ENCODE data around the gene NR1H2.

Gene NR1H2

DNA sequence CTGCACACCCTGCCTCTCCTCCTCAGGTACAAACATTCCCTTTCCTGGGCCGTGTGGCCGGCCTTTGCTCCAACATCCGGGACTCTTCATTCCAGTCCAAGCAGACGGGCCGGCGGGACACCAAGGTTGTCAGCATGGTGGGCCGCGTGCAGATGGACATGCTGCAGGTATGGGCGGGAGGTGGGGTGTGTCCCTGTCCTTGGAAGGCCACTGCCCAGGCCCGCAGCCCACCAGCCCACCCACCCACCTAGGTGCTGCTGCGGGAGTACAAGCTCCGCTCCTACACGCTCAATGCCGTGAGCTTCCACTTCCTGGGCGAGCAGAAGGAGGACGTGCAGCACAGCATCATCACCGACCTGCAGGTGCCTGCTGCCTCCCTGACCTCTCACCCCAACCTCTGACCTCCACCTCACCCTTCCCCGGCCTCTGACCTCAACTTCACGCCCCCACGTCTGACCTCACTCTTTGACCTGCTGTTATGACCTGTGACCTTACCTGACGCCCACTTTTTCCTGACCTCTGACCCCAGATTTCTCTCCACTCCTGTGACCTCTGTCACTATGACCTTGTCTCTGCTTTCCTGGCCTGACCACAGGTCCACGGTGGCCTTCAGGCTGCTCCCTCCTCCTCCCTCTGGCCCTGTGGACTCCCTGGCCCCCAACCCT lies 30.0 kb downstream of the NR1H2 start:
- DNase-seq, result no peak

DNA sequence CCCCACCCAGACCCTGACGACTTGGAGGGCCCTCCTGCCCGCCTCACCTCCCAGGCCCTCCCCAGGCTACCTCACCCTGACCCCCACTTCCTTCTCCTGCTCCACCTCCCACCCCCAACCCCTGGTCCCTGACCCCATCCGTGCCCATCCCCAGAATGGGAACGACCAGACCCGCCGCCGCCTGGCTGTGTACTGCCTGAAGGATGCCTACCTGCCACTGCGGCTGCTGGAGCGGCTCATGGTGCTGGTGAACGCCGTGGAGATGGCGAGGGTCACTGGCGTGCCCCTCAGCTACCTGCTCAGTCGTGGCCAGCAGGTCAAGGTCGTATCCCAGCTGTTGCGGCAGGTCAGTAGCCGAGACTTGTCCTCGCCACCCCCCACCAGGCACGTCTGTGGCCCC lies 30.6 kb downstream of the NR1H2 start:
- no peak for DNase-seq

DNA sequence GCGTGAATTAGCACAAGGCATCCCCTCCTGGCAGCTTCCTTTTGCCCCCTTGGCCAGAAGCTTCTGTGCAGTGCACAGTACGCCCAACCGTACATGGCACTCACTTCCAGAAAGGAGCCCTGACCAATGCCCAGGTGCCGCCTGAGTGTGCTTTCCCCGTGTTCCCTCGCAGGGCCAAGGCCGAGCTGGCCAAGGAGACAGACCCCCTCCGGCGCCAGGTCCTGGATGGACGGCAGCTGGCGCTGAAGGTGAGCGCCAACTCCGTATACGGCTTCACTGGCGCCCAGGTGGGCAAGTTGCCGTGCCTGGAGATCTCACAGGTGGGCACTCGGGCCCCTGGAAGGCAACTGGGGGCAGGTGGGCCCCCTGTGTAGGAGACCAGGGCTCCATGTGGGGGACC lies 33.1 kb downstream of the NR1H2 start:
- DNase-seq, result no peak

DNA sequence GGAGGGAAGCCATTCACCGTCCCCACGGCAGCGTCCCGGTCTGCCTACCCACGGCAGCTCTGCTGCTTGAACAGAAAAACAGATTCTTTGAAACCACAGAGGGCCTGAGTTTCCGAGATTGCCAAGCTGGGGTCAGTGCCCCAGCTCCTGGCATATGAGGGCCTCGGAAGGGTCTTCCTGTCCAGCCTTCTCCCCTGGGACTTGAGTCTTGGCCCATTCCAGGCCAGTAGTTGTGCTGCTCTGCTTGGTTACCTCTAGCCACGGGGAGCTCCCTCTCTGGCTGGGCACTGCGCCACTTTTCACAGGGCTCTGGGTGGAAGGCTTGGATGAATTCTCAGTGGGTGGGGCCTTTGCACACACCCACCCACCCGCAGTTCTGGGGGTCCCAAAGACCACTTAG lies 33.9 kb downstream of the NR1H2 start:
- DNase-seq, result no peak

DNA sequence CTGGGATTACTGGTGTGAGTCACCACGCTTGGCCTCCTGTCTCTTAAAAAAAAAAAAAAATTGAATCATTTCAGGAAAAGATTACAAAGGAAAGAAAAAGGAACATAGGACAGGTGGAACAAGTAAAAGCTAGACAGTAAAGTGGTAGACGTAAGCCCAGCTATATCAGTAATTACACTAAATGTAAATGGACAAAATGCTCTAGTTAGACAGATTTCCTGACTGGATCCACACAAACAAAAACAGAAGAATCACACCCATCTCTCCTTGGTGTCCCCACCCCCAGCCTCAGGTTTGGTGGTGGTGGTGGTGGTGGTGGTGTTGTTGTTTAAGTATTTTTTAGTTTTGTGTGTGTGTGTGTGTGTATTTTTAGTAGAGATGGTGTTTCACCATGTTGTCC lies 36.2 kb downstream of the NR1H2 start:
- DNase-seq, result no peak

DNA sequence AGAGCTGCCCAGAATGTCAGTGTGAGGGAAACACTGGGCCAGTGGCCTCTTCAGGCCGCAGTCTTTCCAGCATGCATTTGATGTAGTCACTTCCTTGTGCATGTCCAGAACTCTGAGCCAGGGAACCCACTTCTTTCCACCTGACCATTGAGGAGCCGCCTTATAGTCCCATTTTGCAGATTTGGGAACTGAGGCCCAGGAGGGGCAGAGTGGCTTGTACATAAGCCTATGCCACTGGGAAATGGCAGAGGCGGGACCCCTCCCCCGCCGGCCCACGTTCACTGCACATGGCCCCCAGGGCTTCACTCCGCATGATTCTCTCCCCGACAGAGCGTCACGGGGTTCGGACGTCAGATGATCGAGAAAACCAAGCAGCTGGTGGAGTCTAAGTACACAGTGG lies 36.8 kb downstream of the NR1H2 start:
- no peak for DNase-seq

DNA sequence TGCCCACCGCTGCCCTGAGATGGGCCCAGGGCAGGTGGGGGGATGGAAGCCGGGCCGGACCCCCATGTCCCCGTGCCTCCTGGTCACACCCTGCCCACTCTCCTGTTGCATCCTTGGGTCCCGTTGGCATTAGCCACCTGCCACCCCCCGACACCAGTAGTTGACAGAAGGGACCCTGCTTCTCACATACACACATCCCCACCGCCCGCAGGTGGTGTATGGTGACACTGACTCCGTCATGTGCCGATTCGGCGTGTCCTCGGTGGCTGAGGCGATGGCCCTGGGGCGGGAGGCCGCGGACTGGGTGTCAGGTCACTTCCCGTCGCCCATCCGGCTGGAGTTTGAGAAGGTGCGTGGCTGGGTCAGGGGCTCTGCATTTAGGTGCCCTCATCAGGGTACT lies 37.3 kb downstream of the NR1H2 start:
- DNase-seq, result no peak

DNA sequence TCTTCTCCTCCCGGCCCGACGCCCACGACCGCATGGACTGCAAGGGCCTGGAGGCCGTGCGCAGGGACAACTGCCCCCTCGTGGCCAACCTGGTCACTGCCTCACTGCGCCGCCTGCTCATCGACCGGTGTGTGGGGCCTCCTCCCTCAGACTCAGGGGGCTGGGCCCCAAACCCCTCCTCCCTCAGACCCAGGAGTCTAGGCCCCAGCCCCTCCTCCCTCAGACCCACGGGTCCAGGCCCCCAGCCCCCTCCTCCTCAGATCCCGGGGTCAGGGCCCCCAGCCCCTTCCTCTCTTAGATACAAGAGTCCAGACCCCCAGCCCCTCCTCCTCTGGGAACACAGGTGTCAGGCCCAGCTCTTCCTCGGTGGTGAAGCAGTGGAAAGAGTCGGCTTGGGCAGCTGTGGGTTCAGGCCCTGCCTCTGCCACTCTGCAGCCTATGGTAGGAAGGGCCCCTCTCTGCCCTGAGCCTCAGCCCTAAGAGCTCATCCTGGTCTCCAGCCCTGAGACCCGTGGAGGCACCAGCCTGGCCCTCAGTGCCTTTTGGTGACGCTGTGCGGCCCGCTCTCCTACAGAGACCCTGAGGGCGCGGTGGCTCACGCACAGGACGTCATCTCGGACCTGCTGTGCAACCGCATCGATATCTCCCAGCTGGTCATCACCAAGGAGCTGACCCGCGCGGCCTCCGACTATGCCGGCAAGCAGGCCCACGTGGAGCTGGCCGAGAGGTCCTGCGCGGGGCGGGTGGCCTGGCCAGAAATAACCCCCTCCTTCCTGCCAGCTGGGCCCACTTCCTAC lies 38.8 kb downstream of the NR1H2 start:
- DNase-seq, result peak; percentile 80

DNA sequence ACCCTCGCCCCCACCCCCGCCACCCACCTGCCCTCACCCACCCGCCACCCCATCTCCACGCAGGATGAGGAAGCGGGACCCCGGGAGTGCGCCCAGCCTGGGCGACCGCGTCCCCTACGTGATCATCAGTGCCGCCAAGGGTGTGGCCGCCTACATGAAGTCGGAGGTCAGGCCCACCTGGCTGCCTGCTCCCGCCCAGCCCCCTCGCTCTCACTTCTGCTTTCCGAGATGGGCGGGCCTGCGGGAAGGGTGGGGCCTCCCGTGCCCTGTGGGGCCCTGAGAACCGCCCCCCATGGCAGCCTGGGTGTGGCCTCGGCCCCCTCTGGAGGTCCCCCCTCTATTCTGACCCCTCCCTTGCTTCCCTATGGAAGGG lies 39.4 kb downstream of the NR1H2 start:
- DNase-seq, result no peak

DNA sequence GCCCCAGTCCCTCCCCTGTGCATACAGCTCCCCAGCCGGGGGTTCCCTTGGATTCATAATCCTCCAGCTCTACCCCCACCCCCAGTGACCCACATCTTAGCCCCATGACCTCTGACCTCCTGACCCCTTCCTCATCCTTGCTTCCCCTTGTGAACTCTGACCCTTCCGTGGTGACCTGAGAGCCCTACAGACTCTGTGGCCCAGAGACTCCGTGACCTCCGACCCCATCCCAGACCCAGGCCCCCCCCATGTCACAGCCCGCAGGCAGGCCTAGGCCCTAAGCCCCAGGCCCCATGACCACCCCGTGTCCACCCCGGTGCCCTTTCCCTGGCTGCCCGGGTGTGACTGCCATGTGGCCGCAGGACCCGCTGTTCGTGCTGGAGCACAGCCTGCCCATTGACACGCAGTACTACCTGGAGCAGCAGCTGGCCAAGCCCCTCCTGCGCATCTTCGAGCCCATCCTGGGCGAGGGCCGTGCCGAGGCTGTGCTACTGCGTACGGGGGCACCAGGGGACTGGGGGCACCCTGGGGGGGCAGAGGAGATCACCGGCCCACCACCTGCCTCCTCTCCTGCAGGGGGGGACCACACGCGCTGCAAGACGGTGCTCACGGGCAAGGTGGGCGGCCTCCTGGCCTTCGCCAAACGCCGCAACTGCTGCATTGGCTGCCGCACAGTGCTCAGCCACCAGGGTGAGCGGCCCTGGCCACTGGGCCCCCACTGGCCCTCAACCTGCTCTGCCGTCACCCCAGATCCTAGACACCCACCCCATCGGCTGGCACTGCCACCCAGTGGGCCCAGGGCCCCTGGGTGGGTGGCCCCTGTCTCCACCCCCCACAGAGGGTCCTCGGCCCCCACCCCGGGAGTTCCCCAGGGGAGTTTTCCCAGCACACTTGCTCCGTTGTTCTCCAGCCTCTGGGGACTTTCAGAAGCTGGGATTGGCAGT lies 40.0 kb downstream of the NR1H2 start:
- no peak for DNase-seq

DNA sequence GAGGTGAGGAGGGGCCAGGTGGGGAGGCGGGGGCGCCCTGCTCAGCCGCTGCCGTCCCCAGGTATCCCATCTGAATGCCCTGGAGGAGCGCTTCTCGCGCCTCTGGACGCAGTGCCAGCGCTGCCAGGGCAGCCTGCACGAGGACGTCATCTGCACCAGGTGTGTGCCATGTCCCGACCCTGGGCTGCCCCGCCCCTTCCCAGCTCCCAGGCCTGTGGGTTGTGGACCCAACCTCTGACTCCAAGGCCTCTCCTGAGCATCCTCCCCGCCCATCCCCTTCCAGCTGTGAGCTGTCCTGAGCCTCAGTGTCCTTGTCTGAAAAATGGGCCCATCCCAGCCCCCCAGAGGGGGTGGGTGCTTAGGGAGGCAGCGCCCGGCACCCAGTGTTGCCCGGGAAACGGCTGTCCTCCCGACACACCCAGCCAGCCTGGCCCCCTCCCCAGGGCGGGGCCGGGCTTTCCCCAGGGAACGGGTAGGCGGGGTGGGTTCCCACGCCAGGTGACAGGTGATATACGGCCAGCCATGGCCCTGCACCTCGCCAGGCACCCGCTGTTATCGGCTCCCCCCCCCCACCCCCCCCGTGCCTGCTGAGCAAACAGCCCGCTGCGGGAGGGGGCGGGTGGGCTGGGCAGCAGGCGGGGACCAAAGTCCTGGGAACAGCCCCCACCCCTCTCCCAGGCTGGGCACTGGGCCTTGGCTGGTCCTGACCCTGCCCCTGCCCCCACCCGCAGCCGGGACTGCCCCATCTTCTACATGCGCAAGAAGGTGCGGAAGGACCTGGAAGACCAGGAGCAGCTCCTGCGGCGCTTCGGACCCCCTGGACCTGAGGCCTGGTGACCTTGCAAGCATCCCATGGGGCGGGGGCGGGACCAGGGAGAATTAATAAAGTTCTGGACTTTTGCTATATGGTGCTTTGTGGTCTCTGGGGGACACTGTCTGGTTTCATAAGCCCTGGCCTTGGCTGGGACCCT lies 41.1 kb downstream of the NR1H2 start:
- no peak for DNase-seq

DNA sequence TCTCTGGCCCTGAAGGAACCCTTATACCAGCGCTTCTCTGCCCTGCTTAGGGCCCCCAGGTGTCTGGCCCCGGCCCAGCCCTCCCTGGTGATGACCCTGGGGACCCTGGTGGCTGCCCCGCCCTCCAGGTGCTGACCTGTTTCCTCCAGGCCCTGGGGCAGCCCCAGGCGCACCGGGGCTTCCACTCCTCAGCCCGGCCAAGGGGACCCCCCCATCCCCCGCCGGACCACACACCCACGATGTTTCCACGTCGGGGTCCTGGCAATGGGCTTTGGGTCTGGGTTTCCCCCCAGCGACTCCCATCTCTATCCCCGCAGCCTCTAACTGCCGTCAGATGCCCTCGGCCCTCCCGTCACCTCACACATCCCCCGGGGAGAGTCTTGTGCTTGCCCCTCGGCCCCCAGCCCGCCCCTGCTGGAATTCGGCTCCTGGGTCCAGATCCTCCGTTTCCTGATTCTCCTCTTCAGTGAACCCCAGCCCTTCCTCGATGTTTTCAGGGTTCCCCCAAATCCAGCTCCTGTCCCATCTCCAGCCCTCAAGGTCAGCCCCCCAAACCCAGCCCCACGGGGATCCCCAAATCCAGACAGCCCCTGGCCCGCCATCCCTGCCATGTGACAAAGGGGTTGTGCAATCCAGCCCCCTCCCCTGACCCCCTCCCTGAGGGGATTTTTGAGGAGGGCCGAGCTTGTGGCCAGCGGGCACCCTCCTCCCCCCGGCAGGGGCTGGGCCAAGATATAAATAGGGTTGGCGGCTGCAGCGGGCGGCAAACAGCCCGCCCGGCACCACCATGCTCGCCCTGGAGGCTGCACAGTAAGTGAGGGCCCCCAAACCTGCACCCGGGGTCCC lies 42.1 kb downstream of the NR1H2 start, which contains the start of gene SPIB:
SPIB (plus strand) TSS at position 763 of the 846 bp plus-strand sequence; CDS start at position 788, 25 bp downstream.
- no peak for DNase-seq

DNA sequence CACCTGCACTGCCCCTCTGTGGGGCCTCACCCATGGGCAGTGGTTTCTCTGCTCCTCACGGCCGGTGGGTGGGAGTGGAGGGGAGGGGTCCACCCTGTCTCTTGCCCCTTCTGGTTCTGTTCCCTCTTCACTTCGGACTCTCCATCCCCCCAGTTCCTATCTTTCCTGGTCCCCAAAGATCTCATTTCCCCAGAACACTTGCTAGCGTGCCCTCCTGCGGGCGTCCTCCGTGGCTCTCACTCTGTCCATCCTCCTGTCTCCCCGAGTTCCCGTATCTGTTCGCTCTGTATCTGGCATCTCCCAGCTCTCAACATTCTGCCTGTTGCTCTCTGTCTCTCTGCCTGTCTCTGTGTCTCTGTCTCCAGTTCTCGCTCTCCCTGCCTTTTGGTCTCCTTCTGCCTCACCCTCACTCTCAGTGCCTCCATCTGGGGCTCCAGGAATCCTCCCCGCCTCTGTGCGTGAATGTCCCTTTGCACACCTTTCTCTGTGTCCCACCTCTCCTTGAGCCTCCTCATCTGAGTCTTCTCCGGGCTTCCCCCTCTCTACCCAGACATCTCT lies 42.8 kb downstream of the NR1H2 start:
- no peak for DNase-seq

DNA sequence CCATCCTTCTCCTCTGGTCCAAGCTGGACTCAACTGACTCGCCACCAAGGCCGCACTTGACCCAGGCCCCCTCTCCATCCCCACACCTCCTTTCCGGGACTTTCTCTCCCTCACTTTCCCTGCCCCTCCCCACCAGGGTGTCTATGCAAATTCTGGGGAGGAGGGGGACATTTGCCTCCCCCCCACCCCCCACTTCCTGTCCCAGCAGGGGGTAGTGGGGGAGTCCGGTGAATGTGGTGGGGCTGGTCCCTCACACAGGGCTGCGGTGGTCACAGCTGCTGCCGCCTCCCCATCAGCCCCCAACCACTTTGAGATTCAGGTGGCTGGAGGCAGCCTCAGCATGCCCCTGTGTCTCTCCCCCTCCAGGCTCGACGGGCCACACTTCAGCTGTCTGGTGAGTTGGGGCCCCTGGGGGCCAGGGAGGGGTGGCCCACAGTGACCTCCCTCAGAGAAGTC lies 43.4 kb downstream of the NR1H2 start:
- no peak for DNase-seq

DNA sequence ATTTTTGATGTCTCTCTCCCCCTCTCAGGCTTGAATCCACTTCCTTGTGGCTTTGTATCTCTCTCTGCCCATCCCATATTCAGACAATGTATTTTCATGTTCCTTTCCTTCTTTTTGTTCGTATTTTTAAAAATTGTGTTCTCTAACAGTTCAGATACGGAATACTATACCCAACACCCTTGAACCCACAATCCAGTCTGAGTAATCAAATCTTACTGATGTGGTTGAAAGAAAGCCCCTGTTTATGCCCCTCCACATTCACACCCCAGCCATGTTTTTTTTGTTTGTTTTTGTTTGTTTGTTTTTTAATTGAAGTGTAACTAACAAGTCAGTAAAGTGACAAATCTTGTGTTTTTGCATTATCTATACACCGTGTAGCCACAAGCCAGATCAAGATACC lies 43.9 kb downstream of the NR1H2 start:
- DNase-seq, result no peak

DNA sequence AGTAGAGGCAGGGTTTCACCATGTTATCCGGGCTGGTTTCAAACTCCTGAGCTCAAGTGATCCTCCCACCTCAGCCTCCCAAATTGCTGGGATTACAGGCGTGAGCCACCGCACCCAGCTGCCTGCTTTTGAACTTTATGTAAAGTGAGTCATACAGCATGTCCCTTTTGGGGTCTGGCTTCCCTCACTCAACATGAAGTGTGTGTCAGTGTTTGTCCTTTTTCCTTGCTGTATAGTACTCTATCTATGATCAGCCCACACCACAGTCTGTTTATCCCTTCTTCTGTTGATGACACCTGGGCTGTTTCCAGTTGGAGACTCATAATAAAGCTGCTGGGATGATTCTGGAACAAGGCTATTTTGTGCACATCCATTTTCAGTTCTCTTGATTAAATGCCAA lies 44.6 kb downstream of the NR1H2 start:
- DNase-seq, result no peak

DNA sequence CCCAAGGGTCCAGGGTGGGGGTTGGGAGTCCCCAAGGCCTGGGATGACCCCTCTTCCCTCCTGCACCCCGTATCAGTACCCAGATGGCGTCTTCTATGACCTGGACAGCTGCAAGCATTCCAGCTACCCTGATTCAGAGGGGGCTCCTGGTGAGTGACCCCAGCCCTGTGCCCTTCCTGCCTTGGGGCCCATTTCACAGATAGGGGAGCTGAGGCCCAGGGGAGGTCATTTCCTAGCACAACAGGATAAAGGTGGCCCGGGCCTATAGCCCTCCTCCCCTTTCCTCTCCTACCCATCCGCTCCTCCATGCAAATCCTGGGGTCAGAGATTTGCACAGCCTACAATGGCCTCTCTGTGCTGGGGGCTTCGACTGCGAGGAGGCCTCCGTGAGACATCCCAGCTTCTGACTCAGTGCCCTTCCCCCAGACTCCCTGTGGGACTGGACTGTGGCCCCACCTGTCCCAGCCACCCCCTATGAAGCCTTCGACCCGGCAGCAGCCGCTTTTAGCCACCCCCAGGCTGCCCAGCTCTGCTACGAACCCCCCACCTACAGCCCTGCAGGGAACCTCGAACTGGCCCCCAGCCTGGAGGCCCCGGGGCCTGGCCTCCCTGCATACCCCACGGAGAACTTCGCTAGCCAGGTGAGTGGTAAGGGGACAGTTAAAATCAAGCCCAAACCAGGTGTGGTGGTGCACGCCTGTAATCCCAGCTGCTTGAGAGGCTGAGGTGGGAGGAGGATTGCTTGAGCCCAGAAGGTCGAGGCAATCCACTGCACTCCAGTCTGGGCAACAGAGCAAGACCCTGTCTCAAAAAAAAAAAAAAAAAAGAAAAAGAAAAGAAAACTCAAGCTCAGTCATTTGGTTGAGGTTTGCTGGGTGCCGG lies 46.4 kb downstream of the NR1H2 start:
- no peak for DNase-seq

DNA sequence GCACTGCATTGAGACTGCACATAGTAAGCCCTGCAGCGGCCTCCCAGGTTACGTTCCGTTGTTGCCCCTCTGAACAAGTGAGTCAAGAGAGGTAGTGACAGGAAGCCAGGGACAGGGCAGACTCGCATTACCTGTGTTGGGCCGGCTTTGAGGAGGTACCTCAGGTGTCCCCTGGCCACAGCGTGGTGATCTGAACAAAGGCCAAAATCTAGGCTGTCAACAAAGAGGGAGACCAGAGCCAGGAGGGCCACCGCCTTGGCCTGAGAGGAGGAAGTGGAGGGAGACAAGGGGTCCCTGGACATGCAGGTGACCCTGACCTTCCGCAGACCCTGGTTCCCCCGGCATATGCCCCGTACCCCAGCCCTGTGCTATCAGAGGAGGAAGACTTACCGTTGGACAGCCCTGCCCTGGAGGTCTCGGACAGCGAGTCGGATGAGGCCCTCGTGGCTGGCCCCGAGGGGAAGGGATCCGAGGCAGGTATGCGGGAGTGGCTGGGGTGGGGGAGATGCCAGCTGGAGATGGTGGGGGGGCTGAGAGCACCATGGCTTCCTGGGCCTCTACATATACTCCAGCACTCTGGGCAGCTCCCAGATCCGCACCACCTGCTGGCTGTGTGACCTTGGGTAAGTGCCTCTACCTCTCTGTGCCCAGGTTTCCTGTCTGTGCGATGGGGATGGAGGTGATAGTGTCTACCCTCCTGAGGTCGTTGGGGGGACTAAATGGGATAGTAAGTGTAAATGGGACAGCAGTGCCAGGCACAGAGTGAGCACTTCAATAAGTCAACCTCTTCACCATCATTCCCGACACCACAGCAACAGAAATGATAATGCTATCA lies 47.2 kb downstream of the NR1H2 start:
- no peak for DNase-seq

DNA sequence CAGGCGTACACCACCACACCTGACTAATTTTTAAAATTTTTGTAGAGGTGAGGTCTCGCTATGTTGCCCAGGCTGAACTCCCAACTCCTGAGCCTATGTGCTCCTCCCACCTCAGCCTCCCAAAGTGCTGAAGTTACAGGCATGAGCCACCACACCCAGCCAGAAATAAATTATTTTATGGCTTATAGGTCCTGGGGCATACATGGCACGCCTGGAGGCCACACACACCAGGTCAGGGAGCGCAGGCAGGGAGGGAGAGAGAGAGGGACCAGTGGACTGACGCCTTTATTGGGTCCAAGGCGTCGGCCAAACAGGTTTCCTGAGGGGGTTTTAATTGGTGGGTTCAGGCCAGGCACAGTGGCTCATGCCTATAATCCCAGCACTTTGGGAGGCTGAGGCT lies 49.3 kb downstream of the NR1H2 start:
- DNase-seq, result no peak

Data from activated CD8-positive, alpha-beta memory T cell treated with anti-CD3 and anti-CD28 coated beads, Interleukin-2, amount 50 U/mL, for 4 hours (primary cell).